ENCODE results near the gene SEC23IP.
A peak's percentile ranks its signal among the peaks of the same experiment; 100 is the strongest.

Gene SEC23IP

DNA sequence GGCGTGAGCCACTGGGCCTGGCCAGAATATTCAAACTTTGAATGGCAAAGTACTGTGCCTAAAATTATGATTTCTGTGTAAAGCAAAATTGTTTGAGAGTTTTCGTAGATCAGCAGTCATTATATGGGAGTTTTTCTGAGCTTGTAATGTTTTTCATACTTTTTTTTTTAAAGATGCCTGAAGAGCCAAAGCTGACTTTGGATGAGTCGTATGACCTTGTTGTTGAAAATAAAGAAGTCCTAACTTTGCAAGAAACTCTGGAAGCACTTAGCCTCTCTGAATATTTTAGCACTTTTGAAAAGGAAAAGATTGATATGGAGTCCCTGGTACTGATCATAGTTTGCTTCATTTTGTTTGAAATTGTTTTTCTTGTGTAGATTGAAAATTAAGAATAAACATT, 26.7 kb downstream of the SEC23IP start:
- in situ Hi-C loops (cut with MboI; ENCODE audit: low pct_unique_long_range_greater_than_20kb, low sequenced_read_pairs), result no loop called here
- DNase-seq, result no peak

DNA sequence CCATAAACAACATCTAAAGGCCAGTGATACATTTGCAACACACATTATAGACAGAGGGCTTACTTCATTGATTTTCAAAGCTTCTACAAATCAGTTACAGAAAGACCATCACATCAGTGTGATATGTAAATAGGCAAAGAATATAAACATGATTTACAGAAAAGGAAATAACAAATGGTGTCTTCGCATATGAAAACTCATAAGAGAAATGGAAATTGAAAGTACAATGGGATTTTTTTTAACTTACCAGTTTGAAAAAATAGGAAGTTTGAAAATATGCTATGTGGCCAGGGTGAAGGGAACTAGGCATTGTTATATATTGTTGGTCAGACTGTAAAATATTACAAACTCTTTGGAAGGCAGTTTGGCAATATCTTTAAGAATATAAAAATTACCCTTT, 27.3 kb downstream of the SEC23IP start:
- in situ Hi-C loops (cut with MboI; ENCODE audit: low pct_unique_long_range_greater_than_20kb, low sequenced_read_pairs), result no loop called here
- DNase-seq, result no peak

DNA sequence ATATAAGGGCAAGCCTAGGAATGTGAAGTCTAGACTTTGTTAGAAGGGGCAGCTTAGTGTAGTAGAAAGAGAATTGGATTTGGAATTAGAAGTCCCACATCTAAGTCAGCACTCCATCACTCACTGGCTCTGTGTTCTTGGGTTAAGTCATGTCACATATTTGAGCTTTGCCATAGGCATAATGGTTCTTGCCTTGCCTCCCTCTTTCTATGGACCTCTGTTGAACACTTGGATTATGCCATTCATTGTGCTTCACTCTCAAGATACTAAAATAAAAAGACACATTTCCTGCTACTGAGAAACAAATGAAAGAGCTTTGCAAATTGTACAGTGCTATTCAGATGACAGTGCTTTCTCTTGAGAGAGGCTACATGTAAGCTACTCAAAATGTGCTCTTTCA, 35.9 kb downstream of the SEC23IP start:
- in situ Hi-C loops (cut with MboI; ENCODE audit: low pct_unique_long_range_greater_than_20kb, low sequenced_read_pairs), result no loop called here
- no peak for DNase-seq

DNA sequence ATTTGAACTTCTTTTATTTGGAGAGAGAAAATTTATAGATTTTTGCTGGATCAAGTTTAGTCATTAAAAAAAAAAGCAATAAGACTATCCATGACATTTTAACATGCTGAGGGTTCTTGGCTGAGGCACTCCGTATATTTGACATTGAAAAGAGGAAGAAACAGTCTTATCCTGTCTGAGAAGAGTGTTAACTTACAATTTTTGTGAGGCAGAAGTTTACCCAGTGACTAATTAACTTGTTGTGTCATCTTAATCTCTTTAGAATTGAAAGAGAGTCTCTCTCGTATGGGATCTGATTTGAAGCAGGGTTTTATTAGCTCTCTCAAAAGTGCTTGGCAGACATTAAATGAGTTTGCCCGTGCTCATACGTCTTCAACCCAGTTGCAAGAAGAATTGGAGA, 39.3 kb downstream of the SEC23IP start:
- DNase-seq, result no peak

DNA sequence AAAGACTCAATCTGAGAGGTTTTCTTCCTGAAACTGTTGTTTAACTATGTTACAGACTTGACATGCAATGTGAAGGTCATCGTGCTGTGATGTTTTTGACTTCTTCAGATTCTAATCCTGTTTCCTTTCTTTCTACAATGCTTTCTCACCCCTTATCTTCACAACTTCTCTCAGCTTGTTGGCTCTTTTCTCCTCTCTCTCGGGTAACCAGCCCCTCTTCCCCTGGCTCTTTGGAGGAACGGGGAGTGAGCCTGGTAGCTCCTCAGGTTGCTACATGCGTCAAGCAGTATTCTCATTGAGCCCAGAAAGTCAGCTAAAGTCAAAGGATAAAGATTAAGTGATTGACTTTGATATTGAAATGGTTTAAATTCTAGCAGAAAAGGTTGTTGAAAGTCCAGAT, 40.1 kb downstream of the SEC23IP start:
- DNase-seq, result no peak
- in situ Hi-C loops (cut with MboI; ENCODE audit: low pct_unique_long_range_greater_than_20kb, low sequenced_read_pairs), result no loop called here

More for the DNA sequence above, 39.3 kb downstream of the SEC23IP start:
- in situ Hi-C loops (cut with MboI; ENCODE audit: low pct_unique_long_range_greater_than_20kb, low sequenced_read_pairs), result no loop called here

DNA sequence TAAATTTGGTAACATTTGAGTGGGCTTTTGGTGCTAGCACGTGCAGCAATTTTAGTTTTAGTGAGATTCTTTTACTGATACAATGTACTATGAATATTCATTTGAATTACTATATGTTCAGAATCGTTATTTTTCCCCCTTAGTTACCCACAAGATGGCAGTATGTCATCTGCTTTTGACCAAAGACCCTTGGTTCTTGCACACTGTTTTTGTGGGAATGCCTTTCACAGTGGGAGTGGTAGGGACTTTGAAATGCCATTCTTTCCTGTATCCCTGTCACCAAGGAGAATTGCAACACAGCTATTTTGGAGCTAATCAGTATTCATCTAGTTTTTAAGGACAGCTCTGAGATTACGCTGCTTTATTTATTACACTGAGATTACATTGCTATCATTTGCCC, 40.6 kb downstream of the SEC23IP start:
- DNase-seq, result peak; percentile 35
- in situ Hi-C loops (cut with MboI; ENCODE audit: low pct_unique_long_range_greater_than_20kb, low sequenced_read_pairs), result no loop called here

DNA sequence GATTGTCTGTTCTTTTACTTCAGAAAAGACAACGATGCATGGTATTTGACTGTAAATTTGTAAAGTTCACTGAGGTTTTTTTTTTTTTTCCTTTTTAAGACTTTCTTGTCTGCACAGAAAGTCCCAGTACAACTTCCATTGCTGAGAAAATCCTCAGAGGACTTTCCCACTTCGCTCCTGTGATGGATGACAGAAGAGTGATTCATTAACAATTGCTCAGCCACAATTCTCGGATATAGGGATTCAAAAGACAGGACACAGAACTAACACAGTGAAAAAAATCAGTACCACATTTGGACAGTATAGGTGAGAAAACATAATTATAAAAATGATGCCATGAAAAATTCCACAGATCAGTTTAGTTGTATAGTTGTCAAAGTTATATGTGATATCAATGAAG, 48.0 kb downstream of the SEC23IP start:
- in situ Hi-C loops (cut with MboI; ENCODE audit: low pct_unique_long_range_greater_than_20kb, low sequenced_read_pairs), result no loop called here
- DNase-seq, result no peak

DNA sequence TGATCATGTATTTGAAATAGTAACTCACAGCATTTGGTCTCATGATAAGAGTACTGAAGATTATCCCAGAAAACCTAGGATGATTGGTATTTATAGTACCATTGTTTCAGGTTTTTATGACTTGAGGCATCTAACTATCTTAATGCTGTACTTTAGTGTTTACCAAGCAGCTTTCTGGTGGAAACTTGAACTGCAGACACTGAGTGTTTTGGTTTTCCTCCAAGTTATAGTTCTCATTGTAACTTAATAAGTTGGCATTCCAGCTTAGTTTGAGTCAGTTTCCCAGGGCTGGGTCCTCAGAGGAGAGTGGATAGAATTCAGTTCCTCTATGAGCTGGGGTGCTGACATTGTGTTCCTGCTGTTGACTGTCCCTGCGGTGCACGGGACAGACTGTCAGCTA, 50.4 kb downstream of the SEC23IP start:
- DNase-seq, result no peak
- in situ Hi-C loops (cut with MboI; ENCODE audit: low pct_unique_long_range_greater_than_20kb, low sequenced_read_pairs), result no loop called here

DNA sequence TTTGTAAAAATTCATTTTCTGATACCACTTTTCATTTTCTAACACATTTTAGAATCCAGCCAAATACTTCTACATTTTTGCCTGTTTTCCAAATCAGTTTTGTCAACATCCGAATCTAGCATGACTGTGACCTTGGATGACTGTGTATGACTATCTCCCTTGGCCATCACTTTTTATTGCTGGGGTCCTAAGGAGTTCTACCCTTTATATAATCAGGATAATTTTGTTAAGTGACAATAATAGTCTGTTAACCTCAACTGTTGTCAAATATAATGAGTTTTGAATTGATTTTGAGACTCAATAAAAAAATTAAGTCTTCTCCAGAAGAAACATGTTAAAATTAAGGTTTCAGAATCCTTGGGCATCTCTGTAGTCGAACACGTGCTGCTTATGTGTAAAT, 53.3 kb downstream of the SEC23IP start:
- no peak for DNase-seq
- in situ Hi-C loops (cut with MboI; ENCODE audit: low pct_unique_long_range_greater_than_20kb, low sequenced_read_pairs), result no loop called here

DNA sequence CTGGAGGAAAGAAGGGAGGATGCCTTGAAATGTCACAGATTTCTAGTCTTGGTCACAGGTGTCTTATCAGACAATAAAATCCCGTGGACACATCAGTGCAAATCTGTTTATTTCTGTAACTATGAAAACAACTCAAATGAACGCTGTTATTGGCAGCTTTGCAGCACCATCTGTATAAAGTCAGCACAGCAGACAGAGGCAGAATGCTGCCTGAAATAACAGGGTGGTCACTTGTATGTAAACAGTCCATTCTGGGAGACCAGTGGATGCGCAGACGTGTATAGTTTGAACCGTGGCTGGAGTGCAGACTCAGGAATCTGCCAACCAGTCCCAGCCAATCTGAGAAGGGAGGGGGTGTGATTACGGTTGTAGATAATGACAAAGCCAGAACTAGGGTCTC, 54.8 kb downstream of the SEC23IP start:
- no peak for DNase-seq
- in situ Hi-C loops (cut with MboI; ENCODE audit: low pct_unique_long_range_greater_than_20kb, low sequenced_read_pairs), result no loop called here

DNA sequence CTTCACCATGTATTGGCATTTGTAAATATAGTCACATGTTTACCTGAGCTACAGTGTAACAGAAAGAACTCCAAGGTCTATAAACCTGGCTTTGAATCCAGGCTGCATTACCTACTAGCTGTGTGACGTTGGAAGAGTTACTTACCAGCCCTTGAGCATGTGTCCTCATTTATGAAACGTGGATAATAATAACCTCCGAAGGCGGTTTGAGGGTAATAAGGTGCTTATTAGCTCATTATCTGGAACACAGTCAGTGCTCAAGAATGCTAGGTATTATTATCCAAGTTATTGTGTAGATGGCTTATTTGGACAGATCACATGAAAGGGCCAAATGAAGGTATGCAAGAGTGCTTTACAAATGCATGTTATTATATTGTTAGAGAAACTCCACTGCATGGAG, 64.9 kb downstream of the SEC23IP start:
- in situ Hi-C loops (cut with MboI; ENCODE audit: low pct_unique_long_range_greater_than_20kb, low sequenced_read_pairs), result no loop called here

DNA sequence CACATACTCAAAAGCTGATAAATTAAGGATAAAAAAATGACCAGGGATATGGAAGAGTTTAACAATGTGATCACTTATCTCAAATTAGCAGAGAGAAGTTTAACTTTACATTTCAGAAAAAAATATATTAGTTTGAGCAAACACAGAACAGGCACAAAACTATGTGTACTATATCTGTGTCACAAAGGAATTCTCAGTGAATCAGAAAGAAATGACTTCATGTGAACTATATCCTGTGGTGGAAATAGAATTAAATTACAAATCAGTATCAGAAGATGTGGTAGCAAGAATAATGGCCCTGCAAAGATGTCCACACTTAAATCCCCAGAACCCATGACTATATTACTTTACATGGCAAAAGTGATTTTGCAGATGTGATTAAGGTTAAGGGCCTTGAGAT, 70.3 kb downstream of the SEC23IP start:
- DNase-seq, result no peak
- in situ Hi-C loops (cut with MboI; ENCODE audit: low pct_unique_long_range_greater_than_20kb, low sequenced_read_pairs), result no loop called here

More for the DNA sequence above, 64.9 kb downstream of the SEC23IP start:
- no peak for DNase-seq

DNA sequence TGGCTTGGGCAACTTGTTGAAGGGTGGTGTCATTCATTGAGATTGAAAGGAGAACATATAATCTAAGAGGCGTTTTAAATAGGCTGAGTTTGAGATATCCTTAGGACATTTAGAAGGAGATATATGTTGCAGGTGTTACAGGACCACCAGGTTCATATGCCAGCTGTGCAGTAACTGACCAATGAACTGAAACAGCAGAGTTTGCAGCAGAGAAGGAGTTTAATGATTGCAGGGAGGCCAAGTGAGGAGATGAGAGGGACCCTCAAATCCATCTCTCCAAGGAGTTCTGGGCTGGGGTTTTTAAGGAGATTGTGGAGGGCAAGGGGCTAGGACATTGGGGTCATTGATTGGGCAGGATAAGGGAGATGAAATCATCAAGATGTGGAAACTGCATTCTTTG, 74.5 kb downstream of the SEC23IP start:
- in situ Hi-C loops (cut with MboI; ENCODE audit: low pct_unique_long_range_greater_than_20kb, low sequenced_read_pairs), result no loop called here

DNA sequence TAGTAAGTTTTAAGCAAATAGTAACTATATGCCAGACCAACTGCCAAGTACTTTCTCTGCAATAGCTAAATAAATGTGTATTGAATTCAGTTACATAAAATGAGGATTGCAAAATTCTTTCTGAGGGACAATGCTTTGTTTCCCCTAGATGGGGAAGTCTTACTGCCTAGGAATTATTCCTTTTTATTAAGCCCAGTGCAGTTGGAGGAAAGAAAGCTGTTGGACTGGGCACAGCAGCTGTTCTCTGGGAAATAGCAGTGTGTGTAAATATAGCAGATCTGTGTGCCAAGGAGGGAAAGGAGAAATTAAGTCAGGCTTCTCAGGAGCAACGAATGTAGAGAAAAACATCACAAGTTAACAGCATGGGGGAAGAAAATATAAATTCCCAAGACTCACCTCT, 77.1 kb downstream of the SEC23IP start:
- in situ Hi-C loops (cut with MboI; ENCODE audit: low pct_unique_long_range_greater_than_20kb, low sequenced_read_pairs), result no loop called here
- no peak for DNase-seq

More for the DNA sequence above, 74.5 kb downstream of the SEC23IP start:
- no peak for DNase-seq

DNA sequence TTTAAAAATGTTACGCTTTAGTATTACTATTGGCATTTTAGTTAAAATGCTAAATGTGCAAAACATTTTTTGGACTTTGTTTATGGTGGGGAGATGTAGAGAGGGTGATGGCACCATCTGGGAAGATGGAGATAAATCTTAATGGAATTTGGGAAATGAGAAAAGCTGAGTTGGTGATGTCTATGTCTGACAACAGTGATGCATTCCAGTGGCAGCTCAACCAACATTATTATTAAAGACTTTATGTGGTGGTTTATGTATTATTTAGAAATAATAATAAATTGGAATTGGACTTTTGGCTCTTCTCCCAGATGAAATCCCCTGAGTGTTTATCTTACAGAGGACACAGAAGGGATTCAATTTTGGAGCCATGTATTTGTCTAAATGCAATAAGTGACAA, 77.6 kb downstream of the SEC23IP start:
- in situ Hi-C loops (cut with MboI; ENCODE audit: low pct_unique_long_range_greater_than_20kb, low sequenced_read_pairs), result no loop called here

DNA sequence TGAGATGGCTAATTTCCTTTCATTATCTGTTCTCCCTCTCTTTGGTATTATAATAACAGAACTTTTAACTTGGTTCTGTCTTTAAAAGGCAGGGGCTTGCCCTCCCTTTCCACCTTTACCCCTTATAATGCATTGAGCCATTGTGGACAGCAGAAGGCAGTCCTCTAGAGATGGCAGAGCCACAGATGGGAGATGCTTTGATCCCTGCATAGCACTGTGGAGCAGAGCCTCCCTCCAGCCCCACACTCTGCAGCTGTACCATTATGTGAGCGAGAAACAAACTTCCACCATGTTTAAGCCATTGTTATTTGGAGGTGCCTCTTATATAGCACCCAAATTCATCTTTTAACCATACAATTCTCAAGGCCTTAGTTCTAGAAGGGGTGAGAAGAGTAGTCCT, 78.4 kb downstream of the SEC23IP start:
- in situ Hi-C loops (cut with MboI; ENCODE audit: low pct_unique_long_range_greater_than_20kb, low sequenced_read_pairs), result no loop called here
- DNase-seq, result no peak

More for the DNA sequence above, 77.6 kb downstream of the SEC23IP start:
- no peak for DNase-seq

DNA sequence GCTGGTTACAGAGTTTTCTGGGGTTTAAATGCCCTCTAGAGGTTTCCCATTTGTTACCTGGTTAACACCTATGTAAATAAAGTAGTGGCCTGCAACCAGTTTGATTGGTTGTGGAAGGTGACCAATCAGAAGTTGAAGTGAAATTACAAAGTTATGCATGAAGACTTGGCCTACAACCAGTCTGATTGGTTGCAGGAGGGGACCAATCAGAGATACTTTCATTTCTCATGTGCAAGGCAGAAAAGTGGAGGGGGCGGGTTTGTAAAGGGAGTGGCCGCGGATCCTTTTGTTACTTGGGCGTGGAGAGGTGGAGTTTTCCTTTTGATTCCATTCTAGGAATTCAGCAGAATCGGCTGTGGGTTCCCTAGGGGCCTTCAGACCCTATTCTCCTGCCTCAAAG, 80.8 kb downstream of the SEC23IP start:
- in situ Hi-C loops (cut with MboI; ENCODE audit: low pct_unique_long_range_greater_than_20kb, low sequenced_read_pairs), result no loop called here
- DNase-seq, result no peak

DNA sequence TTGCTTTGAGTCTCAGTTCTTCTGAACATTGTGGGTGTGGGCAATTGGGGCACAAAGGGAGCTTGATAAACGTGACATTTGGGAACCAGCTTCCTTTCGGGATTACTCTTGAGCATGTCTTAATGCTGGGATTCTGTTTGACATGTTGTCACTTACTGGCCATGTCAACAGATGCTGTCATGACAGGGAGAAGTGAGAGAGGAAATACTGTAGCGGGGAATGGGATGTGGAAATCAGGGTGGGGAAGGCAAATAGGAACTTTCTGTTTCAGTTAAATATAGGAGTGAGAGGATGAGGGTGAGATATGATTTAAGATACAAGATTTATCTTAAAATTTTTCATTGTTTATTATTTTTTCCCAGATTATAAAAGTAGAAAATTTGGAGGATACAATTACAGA, 83.9 kb downstream of the SEC23IP start:
- no peak for DNase-seq
- in situ Hi-C loops (cut with MboI; ENCODE audit: low pct_unique_long_range_greater_than_20kb, low sequenced_read_pairs), result no loop called here

DNA sequence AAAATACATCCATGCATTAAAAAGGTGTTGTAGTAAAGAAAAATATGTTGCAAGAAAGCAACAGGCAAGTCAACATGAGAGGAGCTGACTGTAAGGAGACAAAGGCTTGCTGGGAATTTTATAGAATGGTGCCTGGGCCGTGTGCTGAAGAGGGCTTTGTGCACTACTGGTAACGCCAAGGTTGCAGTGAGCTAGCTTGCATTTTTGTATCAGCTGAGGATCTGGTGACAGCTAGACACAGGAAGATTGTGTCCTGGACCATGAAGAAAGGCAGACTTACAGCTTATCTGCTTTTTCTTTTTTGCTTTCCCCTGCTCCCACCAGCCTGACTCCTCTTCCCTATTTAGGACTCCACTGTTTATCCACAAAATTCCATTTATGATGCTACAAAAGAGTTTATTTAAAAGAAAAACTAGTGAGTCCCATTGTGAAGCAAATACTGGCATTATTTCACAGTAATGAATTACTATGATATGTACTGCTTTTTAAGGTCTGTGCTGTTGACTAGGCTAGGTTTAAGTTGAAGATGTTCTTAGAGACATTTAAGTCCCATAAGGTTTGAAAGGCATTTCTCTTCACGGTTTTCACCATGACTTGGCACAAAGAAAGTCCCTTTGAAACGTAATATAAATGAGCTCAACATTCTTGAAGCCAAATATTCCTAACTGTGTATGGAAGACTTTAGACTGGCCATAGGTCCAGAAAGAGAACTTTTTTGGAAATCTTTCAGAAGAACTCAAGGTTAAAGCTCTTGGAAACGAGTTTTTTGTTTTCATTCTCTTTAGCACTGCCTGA, 88.6 kb downstream of the SEC23IP start:
- in situ Hi-C loops (cut with MboI; ENCODE audit: low pct_unique_long_range_greater_than_20kb, low sequenced_read_pairs), result no loop called here
- DNase-seq, result no peak

DNA sequence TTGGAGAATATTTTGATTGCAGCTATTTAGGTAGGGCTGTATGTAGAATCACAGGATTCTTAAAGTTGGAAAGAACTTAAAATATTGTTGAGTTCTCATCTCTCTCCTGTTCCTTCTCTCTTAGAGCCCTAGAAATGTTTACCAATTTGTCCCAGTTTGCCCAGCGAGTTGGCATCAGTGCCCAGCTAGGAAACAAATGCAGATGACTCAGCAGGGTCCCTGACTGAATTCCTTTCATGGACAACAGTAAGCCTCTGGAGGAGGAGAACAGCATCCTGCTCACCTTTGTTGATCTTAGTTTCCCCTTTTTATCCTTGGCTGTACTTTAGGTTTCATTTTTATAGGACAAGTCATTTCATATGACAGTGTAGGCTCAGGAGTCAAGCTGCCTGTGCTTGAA, 89.3 kb downstream of the SEC23IP start:
- DNase-seq, result no peak
- in situ Hi-C loops (cut with MboI; ENCODE audit: low pct_unique_long_range_greater_than_20kb, low sequenced_read_pairs), result no loop called here

DNA sequence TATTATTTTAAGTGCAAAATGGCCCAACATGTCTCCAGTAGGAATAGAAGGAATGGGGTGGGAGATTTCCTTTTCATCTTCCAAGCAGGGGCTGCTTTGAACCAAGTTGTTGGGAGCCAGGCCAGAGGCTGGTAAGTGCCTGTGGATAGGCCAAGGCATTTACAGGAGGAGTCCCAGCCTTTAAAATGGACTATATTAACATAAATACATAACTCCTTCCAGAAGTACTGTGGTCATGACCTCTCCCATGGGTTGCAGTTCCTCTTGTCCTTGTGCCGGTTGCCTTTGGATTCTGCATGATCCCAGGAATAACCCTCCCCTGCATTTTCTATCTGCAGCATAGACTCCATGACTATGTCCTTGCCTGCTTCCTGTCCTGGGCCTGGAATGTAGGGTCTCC, 95.8 kb downstream of the SEC23IP start:
- no peak for DNase-seq
- in situ Hi-C loops (cut with MboI; ENCODE audit: low pct_unique_long_range_greater_than_20kb, low sequenced_read_pairs), result no loop called here
